HepG2 (cell line): ENCODE results near the gene TMEM238. TPM values are rescaled to one million over a fixed set of nuclear protein-coding genes. Genes with fewer than 3 reads are reported as not detected.

Experiments used
- SMAD3 ChIP-seq: sonication (generic); formaldehyde crosslinking; IDR thresholded peaks from 2 replicates; pipeline ENCODE4 v1.4.0; 2020; ENCODE audit warnings: missing genetic modification reagents
- SNAPC4 ChIP-seq: sonication (generic); formaldehyde crosslinking; IDR thresholded peaks from 2 replicates; pipeline ENCODE4 v1.4.0; 2020; ENCODE audit warnings: mild to moderate bottlenecking, missing genetic modification reagents
- TCF7 ChIP-seq: sonication (generic); IDR thresholded peaks from 2 replicates; pipeline ENCODE4 v1.6.1; 2016; ENCODE audit warnings: antibody characterized with exemption, low read depth
- TFDP2 ChIP-seq: sonication (generic); formaldehyde crosslinking; IDR thresholded peaks from 2 replicates; pipeline ENCODE4 v1.4.0; 2020; ENCODE audit warnings: missing genetic modification reagents
- TRAFD1 ChIP-seq: sonication (generic); formaldehyde crosslinking; IDR thresholded peaks from 2 replicates; pipeline ENCODE4 v1.5.1; 2020; ENCODE audit warnings: missing genetic modification reagents, mild to moderate bottlenecking, borderline replicate concordance
- ZNF318 ChIP-seq: sonication (generic); formaldehyde crosslinking; IDR thresholded peaks from 2 replicates; pipeline ENCODE4 v1.4.0; 2020; ENCODE audit warnings: mild to moderate bottlenecking, missing genetic modification reagents
- ZNF446 ChIP-seq: sonication (generic); formaldehyde crosslinking; IDR thresholded peaks from 2 replicates; pipeline ENCODE4 v1.5.0; 2020; ENCODE audit warnings: mild to moderate bottlenecking, missing genetic modification reagents
- ZNF513 ChIP-seq: sonication (generic); formaldehyde crosslinking; conservative IDR thresholded peaks from 2 replicates; pipeline ENCODE4 v1.5.0; 2020; ENCODE audit warnings: missing genetic modification reagents
- polyA plus RNA-seq, 8 experiments: library from polyadenylated mRNA; depleted of rRNA in 3 of 8; stranded (reverse) in 7 of 8; unstranded in 1 of 8; fragments of >200 nt; fragmentation: Illumina TruSeq in 4 of 8; extraction: Trizol in 4 of 8; gene quantifications; 2 replicates each; pipeline versions ENCODE4 v1.2.1 to v1.2.3, GENCODE V29; 2011 to 2016; ENCODE audit warnings: low read depth in 4 of 8, missing spikeins in 1 of 8, mixed read lengths in 1 of 8; ENCODE audit not compliant: insufficient read depth in 1 of 8
- total RNA-seq, 5 experiments: library from RNA; depleted of rRNA; stranded (reverse); fragments of >200 nt; fragmentation: Illumina TruSeq; extraction: Trizol; gene quantifications; 2 replicates each; pipeline ENCODE4 v1.2.3, GENCODE V29; 2016; ENCODE audit warnings: low read depth in 1 of 5

Gene TMEM238
- total and polyA plus RNA-seq, 2 of the 13 experiments (the other 11 are each of a cell fraction or from before 2014, with no cell fraction given), result not detected

- no peak for TF ChIP-seq ZNF318 (CRISPR knock-in tag)
- TF ChIP-seq ZNF513 (CRISPR knock-in tag), result no peak
- TF ChIP-seq TFDP2 (CRISPR knock-in tag), result no peak
- TF ChIP-seq SMAD3 (CRISPR knock-in tag), result no peak
- no peak for TF ChIP-seq TRAFD1
- TF ChIP-seq TCF7, result no peak
- no peak for TF ChIP-seq ZNF446 (CRISPR knock-in tag)
- no peak for TF ChIP-seq SNAPC4 (CRISPR knock-in tag)
Observed at GRCh38 chr19:55346725-55347441, 37.2 kb downstream of the TMEM238 start (continued).
